ENCODE data around the gene POTEB3. TPM values are rescaled to one million over a fixed set of nuclear protein-coding genes. Genes with fewer than 3 reads are reported as not detected.
A peak's percentile ranks its signal among the peaks of the same experiment; 100 is the strongest.
"Not testable (repeated sequence)": the region's sequence is repeated elsewhere in the genome, so short reads cannot be mapped to it uniquely, and the experiment has no call there.

POTEB3 gene
- not detected for total RNA-seq

- H3K4me3 ChIP-seq; intact Hi-C loops (cut with DNase I); H3K9me3 ChIP-seq; H3K27ac ChIP-seq; H3K36me3 ChIP-seq; H3K4me1 ChIP-seq; DNase-seq (ENCODE audit: low spot score in 2 of 2); H3K27me3 ChIP-seq: not testable (repeated sequence)
Observed at GRCh38 chr15:21440399-21440798, at the start of gene POTEB3. Gene POTEB3 (minus strand): TSS chr15:21440499. CDS start chr15:21440011, 488 bp downstream.

GRCh38 chr15:21453683-21454082, 13.4 kb upstream of the POTEB3 start:
- H3K9me3 ChIP-seq; DNase-seq (ENCODE audit: low spot score in 2 of 2); intact Hi-C loops (cut with DNase I); H3K36me3 ChIP-seq; H3K4me3 ChIP-seq; H3K4me1 ChIP-seq; H3K27ac ChIP-seq; H3K27me3 ChIP-seq: not testable (repeated sequence)

GRCh38 chr15:21451920-21452563, 11.7 kb upstream of the POTEB3 start:
- H3K9me3 ChIP-seq; H3K27ac ChIP-seq; intact Hi-C loops (cut with DNase I); H3K4me3 ChIP-seq; H3K4me1 ChIP-seq; DNase-seq (ENCODE audit: low spot score in 2 of 2); H3K27me3 ChIP-seq; H3K36me3 ChIP-seq: not testable (repeated sequence)

- H3K9me3 ChIP-seq; H3K4me1 ChIP-seq; DNase-seq (ENCODE audit: low spot score in 2 of 2); H3K4me3 ChIP-seq; H3K27me3 ChIP-seq; intact Hi-C loops (cut with DNase I); H3K36me3 ChIP-seq; H3K27ac ChIP-seq: not testable (repeated sequence)
Observed at GRCh38 chr15:21451487-21451886, 11.2 kb upstream of the POTEB3 start.

- H3K9me3 ChIP-seq; H3K4me1 ChIP-seq; DNase-seq (ENCODE audit: low spot score in 2 of 2); H3K27ac ChIP-seq; intact Hi-C loops (cut with DNase I); H3K27me3 ChIP-seq; H3K4me3 ChIP-seq; H3K36me3 ChIP-seq: not testable (repeated sequence)
Observed at GRCh38 chr15:21407366-21407765, 32.9 kb downstream of the POTEB3 start.

GRCh38 chr15:21401531-21401930, 38.8 kb downstream of the POTEB3 start:
- intact Hi-C loops (cut with DNase I); H3K27ac ChIP-seq; H3K4me3 ChIP-seq; H3K27me3 ChIP-seq; DNase-seq (ENCODE audit: low spot score in 2 of 2); H3K4me1 ChIP-seq; H3K9me3 ChIP-seq; H3K36me3 ChIP-seq: not testable (repeated sequence)

- H3K9me3 ChIP-seq; intact Hi-C loops (cut with DNase I); DNase-seq (ENCODE audit: low spot score in 2 of 2); H3K27ac ChIP-seq; H3K4me3 ChIP-seq; H3K36me3 ChIP-seq; H3K4me1 ChIP-seq; H3K27me3 ChIP-seq: not testable (repeated sequence)
Observed at GRCh38 chr15:21399111-21399510, 41.2 kb downstream of the POTEB3 start.

- DNase-seq (ENCODE audit: low spot score in 2 of 2); H3K36me3 ChIP-seq; H3K27ac ChIP-seq; intact Hi-C loops (cut with DNase I); H3K4me3 ChIP-seq; H3K27me3 ChIP-seq; H3K9me3 ChIP-seq; H3K4me1 ChIP-seq: not testable (repeated sequence)
Observed at GRCh38 chr15:21398511-21398910, 41.8 kb downstream of the POTEB3 start.

- H3K27me3 ChIP-seq; DNase-seq (ENCODE audit: low spot score in 2 of 2); H3K9me3 ChIP-seq; H3K27ac ChIP-seq; H3K36me3 ChIP-seq; H3K4me3 ChIP-seq; intact Hi-C loops (cut with DNase I); H3K4me1 ChIP-seq: not testable (repeated sequence)
Observed at GRCh38 chr15:21397656-21398055, 42.6 kb downstream of the POTEB3 start.

GRCh38 chr15:21397186-21397585, 43.1 kb downstream of the POTEB3 start:
- H3K27me3 ChIP-seq; H3K36me3 ChIP-seq; H3K4me1 ChIP-seq; H3K4me3 ChIP-seq; H3K27ac ChIP-seq; intact Hi-C loops (cut with DNase I); H3K9me3 ChIP-seq; DNase-seq (ENCODE audit: low spot score in 2 of 2): not testable (repeated sequence)

- H3K27ac ChIP-seq; H3K27me3 ChIP-seq; H3K4me3 ChIP-seq; DNase-seq (ENCODE audit: low spot score in 2 of 2); H3K36me3 ChIP-seq; intact Hi-C loops (cut with DNase I); H3K9me3 ChIP-seq; H3K4me1 ChIP-seq: not testable (repeated sequence)
Observed at GRCh38 chr15:21385961-21386360, 54.3 kb downstream of the POTEB3 start.

GRCh38 chr15:21383866-21384485, 56.3 kb downstream of the POTEB3 start:
- intact Hi-C loops (cut with DNase I); DNase-seq (ENCODE audit: low spot score in 2 of 2): not testable (repeated sequence)

GRCh38 chr15:21373682-21374081, 66.6 kb downstream of the POTEB3 start:
- H3K36me3 ChIP-seq; H3K4me3 ChIP-seq; H3K27me3 ChIP-seq; H3K4me1 ChIP-seq; H3K27ac ChIP-seq; H3K9me3 ChIP-seq; DNase-seq (ENCODE audit: low spot score in 2 of 2); intact Hi-C loops (cut with DNase I): not testable (repeated sequence)

More at GRCh38 chr15:21383866-21384485, 56.3 kb downstream of the POTEB3 start:
- H3K27ac ChIP-seq, H3K4me3 ChIP-seq, H3K9me3 ChIP-seq, H3K27me3 ChIP-seq, H3K4me1 ChIP-seq, H3K36me3 ChIP-seq: not testable (repeated sequence)

- H3K36me3 ChIP-seq; H3K27me3 ChIP-seq; H3K27ac ChIP-seq; H3K9me3 ChIP-seq; intact Hi-C loops (cut with DNase I); H3K4me3 ChIP-seq; H3K4me1 ChIP-seq; DNase-seq (ENCODE audit: low spot score in 2 of 2): not testable (repeated sequence)
Observed at GRCh38 chr15:21369177-21369576, 71.1 kb downstream of the POTEB3 start.

- H3K4me1 ChIP-seq; intact Hi-C loops (cut with DNase I): not testable (repeated sequence)
Observed at GRCh38 chr15:21368625-21369024, 71.7 kb downstream of the POTEB3 start.

More at GRCh38 chr15:21368625-21369024, 71.7 kb downstream of the POTEB3 start:
- not testable (repeated sequence) for H3K27me3 ChIP-seq, H3K36me3 ChIP-seq, H3K4me3 ChIP-seq, H3K27ac ChIP-seq, H3K9me3 ChIP-seq
- peak in 1 of 2 donors; percentile 18 for DNase-seq (ENCODE audit: low spot score in 2 of 2)

Measured in ascending aorta (tissue), 2 donors.